ENCODE results near the gene CITED1.

The CITED1 gene

DNA sequence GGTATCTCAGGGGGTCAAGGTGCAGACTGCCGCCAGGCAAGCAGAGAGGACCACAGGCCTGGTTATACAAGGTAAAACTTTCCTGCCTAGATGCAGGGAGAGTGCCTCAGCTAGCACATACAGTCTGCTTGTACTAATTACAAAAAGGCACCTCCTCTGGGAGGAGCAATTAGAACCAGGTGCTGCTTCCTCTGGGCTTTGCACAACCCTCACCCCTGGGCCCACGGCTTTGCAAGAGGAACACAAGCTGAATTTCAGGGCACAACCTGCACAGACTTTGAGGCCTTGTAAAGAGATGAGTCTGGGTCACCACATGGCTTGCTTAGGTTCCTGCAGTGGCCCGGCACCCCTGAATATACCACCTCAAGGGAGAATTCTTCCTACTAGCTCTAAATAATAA, 9.2 kb upstream of the CITED1 start:
- Histone ChIP-seq H3K27ac (ENCODE audit: low read length) (no peak overlapping the region), H4K20me1 (ENCODE audit: insufficient read depth, low read length) (no peaks in the 10 kb centered on the region), H3F3A (ENCODE audit: insufficient read depth, low read length) (no peaks in the 10 kb centered on the region), H3K9me3 (replicated peaks; ENCODE audit: insufficient read depth, low read length) (no peaks in the 10 kb centered on the region), H3K4me2 (ENCODE audit: low read depth, low read length) (no peak overlapping the region), H3K27me3 (replicated peaks; ENCODE audit: insufficient read depth, low read length) (no peaks in the 10 kb centered on the region), H3K9ac (ENCODE audit: low read length) (no peak overlapping the region), H3K4me3 (ENCODE audit: low read length) (no peak overlapping the region), H3K9me2 (replicated peaks; ENCODE audit: insufficient read depth, low read length) (no peaks in the 10 kb centered on the region), H2AFZ (ENCODE audit: low read length) (no peak overlapping the region), H3K4me1 (ENCODE audit: low read length) (no peaks in the 10 kb centered on the region), H3K79me2 (ENCODE audit: low read length) (no peaks in the 10 kb centered on the region), H3K36me3 (replicated peaks; ENCODE audit: insufficient read depth, low read length) (no peaks in the 10 kb centered on the region)
- peak; percentile 17 for DNase-seq
- TF ChIP-seq CTCF (IDR thresholded peaks at IDR 0.05; ENCODE audit: low read length) (no peak), EZH2phosphoT487 (IDR thresholded peaks at IDR 0.05; ENCODE audit: low read length) (no peak), EZH2 (optimal IDR thresholded peaks at IDR 0.05; ENCODE audit: low read depth, low read length) (no peak)

DNA sequence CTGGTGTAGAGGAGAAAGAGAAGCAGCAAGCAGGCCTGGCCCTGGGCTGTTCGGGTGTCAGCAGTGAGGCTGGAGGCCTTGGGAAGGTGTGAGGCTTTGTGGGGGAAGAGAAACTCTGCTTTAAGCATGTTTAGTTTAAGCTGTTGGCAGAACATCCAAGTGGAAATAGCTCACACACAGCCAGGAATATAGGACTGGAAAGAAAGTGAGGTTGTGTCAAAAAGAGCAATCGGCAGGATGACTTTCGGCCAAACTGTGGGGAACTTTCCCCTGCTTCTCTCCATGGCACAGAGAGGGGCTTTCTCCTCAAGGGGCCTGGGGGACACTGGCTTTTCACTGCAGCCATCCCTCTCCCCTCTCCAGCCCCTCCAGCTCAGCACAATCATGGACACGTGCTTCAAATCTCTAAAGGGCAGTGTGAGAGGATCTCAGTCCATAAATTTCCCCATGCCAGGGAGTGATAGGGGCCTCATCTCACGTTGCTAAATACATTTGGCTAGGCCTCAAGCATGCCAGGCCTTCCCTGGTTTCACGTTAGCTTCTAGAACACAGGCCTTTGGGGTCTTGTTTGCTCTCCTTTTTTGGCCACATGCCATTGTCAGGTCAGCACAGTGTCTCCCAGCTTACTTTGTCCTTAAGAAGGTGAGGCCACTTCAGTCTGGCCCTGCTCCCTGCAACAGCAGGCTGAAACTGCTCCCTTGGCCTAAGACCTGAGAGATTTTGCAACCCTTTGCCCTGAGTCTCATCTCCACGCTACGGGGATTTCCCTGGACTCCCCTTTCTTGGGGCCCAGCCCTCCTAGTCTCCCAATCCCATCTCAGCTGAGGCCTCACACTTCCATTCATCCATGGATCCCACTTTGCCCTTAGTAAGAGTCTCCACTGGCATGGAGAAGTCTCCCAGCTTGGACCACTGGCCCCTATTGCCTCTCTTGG, 8.3 kb upstream of the CITED1 start:
- Histone ChIP-seq H3K27ac (ENCODE audit: low read length) (no peak overlapping the region), H2AFZ (ENCODE audit: low read length) (no peak overlapping the region), H3K36me3 (replicated peaks; ENCODE audit: insufficient read depth, low read length) (no peaks in the 10 kb centered on the region), H3F3A (ENCODE audit: insufficient read depth, low read length) (no peaks in the 10 kb centered on the region), H3K4me2 (ENCODE audit: low read depth, low read length) (no peak overlapping the region), H3K9ac (ENCODE audit: low read length) (no peak overlapping the region), H3K79me2 (ENCODE audit: low read length) (no peaks in the 10 kb centered on the region), H3K27me3 (replicated peaks; ENCODE audit: insufficient read depth, low read length) (no peaks in the 10 kb centered on the region), H4K20me1 (ENCODE audit: insufficient read depth, low read length) (no peaks in the 10 kb centered on the region), H3K9me2 (replicated peaks; ENCODE audit: insufficient read depth, low read length) (no peaks in the 10 kb centered on the region), H3K4me1 (ENCODE audit: low read length) (no peaks in the 10 kb centered on the region), H3K4me3 (ENCODE audit: low read length) (no peak overlapping the region), H3K9me3 (replicated peaks; ENCODE audit: insufficient read depth, low read length) (no peaks in the 10 kb centered on the region)
- no peak for DNase-seq
- TF ChIP-seq EZH2phosphoT487 (IDR thresholded peaks at IDR 0.05; ENCODE audit: low read length) (no peak), CTCF (IDR thresholded peaks at IDR 0.05; ENCODE audit: low read length) (no peak), EZH2 (optimal IDR thresholded peaks at IDR 0.05; ENCODE audit: low read depth, low read length) (no peak)

DNA sequence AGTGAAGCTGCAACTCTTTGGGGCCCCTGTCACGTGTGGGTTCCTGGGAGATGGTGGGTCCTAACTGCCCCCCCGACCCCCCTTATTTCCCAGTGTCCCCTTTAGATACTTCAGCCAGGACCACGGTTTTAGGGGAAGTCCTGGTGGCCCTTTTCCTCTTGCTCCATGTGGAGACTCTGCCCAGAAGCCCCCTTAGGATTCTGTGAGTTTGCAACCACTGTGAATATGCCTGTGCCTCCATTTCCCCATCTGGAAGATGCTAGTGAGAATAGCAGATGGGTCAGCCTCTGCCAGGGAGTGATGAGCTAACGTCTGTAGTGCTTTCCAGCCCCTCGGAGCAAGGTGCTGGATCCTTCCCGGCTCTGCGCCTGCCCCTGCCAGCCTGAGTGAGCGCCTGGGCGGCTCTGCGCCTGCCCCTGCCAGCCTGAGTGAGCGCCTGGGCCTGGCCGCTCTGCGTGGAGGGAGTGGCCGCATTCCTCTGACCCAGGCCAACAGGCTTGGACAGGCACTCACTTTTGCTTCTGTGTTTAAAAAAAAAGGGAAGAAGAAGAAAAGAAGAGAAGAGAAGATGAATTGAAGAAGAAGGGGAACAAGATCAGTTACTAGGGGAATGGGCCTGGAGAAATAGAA, 6.7 kb upstream of the CITED1 start:
- no peaks in the 10 kb centered on the region for H4K20me1 ChIP-seq (ENCODE audit: insufficient read depth, low read length)
- H3K4me1 ChIP-seq (ENCODE audit: low read length), result no peaks in the 10 kb centered on the region
- H2AFZ ChIP-seq (ENCODE audit: low read length), result no peak overlapping the region
- no peaks in the 10 kb centered on the region for H3F3A ChIP-seq (ENCODE audit: insufficient read depth, low read length)
- H3K9ac ChIP-seq (ENCODE audit: low read length), result no peak overlapping the region
- no peak overlapping the region for H3K4me3 ChIP-seq (ENCODE audit: low read length)
- H3K9me3 ChIP-seq (replicated peaks; ENCODE audit: insufficient read depth, low read length), result no peaks in the 10 kb centered on the region
- H3K27ac ChIP-seq (ENCODE audit: low read length), result no peak overlapping the region
- no peak for DNase-seq
- no peaks in the 10 kb centered on the region for H3K36me3 ChIP-seq (replicated peaks; ENCODE audit: insufficient read depth, low read length)
- no peak overlapping the region for H3K4me2 ChIP-seq (ENCODE audit: low read depth, low read length)
- no peaks in the 10 kb centered on the region for H3K79me2 ChIP-seq (ENCODE audit: low read length)
- TF ChIP-seq CTCF (IDR thresholded peaks at IDR 0.05; ENCODE audit: low read length) (no peak), EZH2phosphoT487 (IDR thresholded peaks at IDR 0.05; ENCODE audit: low read length) (no peak), EZH2 (optimal IDR thresholded peaks at IDR 0.05; ENCODE audit: low read depth, low read length) (no peak)
- H3K9me2 ChIP-seq (replicated peaks; ENCODE audit: insufficient read depth, low read length), result no peaks in the 10 kb centered on the region
- peaks cover 10% of the 10 kb centered on the region for H3K27me3 ChIP-seq (replicated peaks; ENCODE audit: insufficient read depth, low read length)

Measured in MM.1S (cell line).